ACHN (cell line): ENCODE measurements around the gene DHRS4L2.
"Not testable (repeated sequence)": the region's sequence is repeated elsewhere in the genome, so short reads cannot be mapped to it uniquely, and the experiment has no call there.

Experiments used
- DNase-seq: peaks from one replicate; pipeline ENCODE4 v3.0.0-alpha.2; 2015
- in situ Hi-C: cut with HindIII; loops from 2 replicates; pipeline ENCODE4 v1.10.0; 2017; ENCODE audit warnings: low sequenced_read_pairs, low pct_ligation_motif_present, low pct_unique_long_range_greater_than_20kb

DHRS4L2 gene

DNA sequence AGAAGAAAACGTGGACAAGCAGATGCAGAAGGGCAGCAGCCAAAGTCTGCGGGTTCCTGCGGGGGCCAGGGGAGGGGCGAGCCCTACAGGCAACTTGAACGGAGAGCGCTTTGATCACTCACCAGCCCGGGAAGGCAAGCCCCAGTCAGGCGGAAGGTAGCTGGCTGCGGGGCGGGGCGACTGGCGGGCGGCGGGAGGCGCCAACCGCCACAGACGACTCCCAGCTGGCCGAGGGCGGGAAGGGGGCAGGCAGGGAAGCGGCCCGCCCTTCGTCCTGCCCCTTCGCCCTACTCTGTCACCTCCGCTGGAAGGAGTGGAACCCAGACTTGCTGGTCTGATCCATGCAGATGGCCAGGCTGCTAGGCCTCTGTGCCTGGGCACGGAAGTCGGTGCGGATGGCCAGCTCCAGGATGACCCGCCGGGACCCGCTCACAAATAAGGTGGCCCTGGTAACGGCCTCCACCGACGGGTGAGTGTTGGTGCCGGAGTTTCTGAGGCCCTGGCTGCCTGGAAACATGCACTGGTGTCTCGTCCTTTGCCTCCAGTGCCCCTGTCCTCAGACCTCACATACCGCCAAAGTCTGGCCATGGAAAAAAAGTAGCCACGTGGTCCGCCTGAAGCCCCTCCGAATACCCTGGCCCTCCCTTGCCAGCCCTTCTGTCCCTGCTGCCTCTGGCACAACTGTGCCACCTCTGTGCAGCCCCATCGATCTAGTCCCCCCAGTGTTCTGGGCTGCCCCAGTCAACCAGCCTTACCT, at the start of gene DHRS4L2:
Gene DHRS4L2 (plus strand): TSS at position 323 of the 757 bp plus-strand sequence. CDS start 19 bp downstream, at position 342.
- peak; percentile 73 for DNase-seq
- in situ Hi-C loops, result not testable (repeated sequence)

DNA sequence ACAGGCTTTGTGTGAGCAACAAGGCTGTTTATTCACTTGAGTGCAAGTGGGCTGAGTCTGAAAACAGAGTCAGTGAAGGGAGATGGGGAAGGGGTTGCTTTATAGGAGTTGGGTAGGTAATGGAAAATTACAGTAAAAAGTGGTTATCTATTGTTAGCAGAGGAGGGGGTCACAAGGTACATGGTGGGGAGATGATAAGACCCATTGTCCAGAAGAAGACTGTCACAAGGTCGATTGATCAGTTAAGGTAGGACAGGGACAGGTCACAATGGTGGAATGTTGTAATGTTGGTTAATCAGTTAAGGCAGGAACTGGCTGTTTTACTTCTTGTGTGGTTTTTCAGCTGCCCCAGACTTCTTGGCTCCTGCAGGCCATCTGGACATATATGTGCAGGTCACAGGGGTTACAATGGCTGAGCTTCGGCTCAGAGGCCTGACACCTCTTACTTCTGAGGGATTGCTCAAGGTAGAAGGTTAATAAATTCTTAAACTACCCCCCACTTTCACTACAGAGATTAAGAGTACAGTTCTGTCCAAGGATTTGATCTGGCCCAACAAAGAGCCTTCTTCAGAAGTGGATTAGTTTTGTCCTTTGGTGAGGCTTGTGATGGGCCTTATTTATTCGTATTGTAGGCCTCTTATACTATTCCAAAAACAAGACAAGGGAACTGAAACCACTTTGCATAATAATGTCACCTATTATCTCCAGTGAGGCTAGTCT, 49.0 kb upstream of the DHRS4L2 start:
- DNase-seq, result no peak
- in situ Hi-C loops, result no loop called here

DNA sequence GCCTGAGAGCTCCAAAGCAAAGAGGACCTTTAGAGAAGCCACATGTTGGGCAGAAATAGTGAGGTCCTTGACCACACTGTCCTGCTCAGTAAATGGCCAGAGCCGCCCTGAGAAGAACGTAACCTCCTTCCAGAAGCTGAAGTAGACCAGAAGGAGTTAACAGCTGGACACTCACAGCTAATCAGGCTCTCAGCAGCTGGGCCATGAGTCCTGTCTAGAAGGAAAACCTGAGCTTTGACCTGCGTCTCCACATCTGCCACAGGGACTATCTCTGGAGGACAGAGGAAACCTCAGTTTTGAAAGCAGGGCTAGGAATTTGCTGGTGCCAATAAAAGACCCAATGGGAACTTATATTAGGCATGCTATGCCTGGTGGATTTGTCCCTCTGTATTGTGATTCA, 47.5 kb upstream of the DHRS4L2 start:
- no peak for DNase-seq
- in situ Hi-C loops, result no loop called here

DNA sequence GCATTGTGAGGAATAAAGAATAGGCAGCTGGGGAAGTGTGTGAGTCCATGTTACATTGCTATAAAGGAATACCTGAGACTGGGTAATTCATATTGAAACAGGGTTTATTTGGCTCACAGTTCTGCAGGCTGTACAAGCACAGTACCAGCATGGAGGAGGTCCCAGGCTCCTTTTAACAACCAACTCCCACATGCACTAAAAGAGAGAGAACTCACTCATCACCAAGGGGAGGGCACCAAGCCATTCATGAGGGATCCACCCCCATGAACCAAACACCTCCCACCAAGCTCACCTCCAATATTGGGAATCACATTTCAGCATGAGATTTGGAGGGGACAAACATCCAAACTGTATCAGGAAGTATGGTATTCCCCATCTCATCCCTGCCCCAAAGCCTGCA, 47.1 kb upstream of the DHRS4L2 start:
- DNase-seq, result no peak

DNA sequence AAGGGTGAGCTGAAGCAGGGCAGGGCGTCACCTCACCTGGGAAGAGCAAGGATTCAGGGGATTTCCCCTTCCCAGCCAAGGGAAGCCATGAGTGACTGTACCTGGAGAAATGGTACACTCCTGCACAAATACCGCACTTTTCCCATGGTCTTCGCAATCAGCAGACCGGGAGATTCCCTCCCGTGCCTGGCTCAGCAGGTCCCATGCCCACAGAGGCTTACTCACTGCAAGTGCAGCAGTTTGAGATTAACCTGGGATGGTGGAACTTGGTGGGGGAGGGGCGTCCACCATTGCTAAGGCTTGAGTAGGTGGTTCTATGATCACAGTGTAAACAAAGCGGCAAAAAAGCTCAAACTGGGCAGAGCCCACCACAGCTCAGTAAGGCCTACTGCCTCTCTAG, 46.1 kb upstream of the DHRS4L2 start:
- in situ Hi-C loops, result no loop called here
- peak; percentile 7 for DNase-seq

More for the DNA sequence above, 47.1 kb upstream of the DHRS4L2 start:
- in situ Hi-C loops, result no loop called here

DNA sequence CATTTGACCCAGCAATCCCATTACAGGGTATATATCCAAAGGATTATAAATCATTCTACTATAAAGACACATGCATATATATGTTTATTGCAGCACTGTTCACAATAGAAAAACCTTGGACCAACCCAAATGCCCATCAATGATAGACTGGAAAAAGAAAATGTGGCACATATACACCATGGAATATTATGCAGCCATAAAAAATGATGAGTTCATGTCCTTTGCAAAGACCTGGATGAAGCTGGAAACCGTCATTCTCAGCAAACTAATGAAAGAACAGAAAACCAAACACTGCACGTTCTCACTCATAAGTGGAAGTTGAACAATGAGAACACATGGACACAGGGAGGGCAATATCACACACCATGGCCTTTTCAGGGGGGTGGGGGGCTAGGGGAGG, 39.7 kb upstream of the DHRS4L2 start:
- in situ Hi-C loops, DNase-seq: not testable (repeated sequence)

DNA sequence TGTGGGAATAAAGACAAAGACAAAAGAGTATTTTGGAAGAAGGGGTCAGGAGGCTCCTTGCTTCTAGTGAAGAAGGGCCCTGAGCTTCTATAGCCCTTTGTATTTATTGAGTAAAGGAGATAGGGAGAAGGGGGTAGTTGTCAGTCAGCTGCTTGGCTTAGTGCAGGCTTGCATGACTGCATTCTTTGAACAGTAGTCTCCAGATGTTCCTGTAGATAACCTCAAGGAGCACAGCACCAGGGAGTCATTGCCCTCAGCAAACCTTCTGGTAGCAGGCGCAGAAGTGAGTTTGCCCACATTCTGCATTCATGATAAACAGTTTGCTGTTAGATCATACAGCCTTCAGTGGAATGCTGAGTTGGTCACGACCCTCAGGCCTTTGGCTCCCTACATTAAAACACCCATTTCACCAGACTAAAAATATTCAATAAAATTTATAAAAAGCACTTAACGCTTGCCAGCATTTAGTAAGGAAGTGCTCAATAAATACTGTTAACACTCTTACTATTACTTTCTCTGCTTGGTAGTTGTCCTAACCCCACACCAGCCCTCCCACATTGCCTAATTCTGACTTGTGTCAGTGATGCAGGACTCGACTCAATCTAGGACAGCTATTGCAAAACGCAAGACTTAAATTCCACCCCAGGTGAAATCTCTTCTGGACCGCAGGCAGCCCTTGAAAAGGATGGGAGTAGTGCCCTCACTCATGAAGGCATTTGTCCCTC, 38.2 kb upstream of the DHRS4L2 start:
- in situ Hi-C loops, result no loop called here
- no peak for DNase-seq

DNA sequence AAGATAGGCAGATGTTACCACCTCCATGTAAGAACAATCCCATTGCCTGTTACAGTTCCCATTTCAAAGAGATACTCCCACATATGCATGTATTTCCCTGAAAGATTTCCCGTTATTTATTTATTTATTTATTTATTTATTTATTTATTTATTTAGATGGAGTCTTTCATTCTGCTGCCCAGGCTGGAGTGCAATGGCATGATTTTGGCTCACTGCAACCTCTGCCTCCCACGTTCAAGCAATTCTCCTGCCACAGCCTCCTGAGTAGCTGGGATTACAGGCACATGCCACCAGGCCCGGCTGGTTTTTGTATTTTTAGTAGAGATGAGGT, 37.6 kb upstream of the DHRS4L2 start:
- in situ Hi-C loops, DNase-seq: not testable (repeated sequence)

DNA sequence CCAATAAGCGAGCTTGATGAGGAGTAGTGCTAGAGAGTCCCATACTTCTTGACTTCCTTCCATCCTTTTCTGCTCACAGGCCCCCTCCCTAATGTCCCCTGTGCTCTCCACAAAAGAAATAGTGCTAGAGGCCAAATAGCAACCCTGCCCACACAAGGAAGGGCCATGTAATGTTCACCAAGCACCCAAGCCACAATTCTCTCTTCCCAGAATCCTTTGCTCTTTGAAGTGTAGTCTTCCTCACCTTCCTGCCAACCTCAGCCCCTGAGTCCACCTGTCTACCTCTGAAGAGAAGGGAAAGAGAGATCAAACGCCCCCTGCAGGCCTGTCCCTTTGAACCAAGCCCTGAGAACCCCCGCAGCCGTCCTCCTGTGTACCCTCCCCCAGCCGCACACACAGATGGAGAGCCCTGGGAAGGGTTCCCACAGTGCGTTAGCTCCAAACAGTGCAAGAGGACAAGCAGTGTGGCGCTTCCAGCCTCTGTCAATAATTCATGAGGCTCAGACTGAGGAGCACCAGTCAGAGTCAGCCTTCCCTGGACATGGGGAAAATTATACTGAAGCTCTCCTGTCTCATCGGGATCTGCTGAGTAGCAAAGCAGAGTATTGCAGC, 37.0 kb upstream of the DHRS4L2 start:
- in situ Hi-C loops, result no loop called here
- DNase-seq, result peak; percentile 12

DNA sequence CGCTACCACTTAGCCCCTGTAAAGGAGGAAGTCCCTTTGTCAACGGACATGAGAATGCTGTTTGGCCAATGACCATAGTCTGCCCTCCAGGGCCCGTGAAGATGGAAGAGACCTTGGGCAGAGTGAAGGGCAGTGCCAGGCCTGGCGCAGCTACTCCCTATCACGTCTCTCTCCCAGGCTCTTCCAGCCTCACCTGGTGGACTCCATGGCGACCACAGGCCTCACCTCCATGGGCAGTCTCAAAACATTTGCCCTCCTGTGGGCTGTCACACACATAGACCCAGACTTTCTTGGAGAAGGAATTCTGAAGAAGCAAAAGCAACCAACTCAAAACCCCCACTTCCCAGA, 35.6 kb upstream of the DHRS4L2 start:
- DNase-seq, in situ Hi-C loops: not testable (repeated sequence)

DNA sequence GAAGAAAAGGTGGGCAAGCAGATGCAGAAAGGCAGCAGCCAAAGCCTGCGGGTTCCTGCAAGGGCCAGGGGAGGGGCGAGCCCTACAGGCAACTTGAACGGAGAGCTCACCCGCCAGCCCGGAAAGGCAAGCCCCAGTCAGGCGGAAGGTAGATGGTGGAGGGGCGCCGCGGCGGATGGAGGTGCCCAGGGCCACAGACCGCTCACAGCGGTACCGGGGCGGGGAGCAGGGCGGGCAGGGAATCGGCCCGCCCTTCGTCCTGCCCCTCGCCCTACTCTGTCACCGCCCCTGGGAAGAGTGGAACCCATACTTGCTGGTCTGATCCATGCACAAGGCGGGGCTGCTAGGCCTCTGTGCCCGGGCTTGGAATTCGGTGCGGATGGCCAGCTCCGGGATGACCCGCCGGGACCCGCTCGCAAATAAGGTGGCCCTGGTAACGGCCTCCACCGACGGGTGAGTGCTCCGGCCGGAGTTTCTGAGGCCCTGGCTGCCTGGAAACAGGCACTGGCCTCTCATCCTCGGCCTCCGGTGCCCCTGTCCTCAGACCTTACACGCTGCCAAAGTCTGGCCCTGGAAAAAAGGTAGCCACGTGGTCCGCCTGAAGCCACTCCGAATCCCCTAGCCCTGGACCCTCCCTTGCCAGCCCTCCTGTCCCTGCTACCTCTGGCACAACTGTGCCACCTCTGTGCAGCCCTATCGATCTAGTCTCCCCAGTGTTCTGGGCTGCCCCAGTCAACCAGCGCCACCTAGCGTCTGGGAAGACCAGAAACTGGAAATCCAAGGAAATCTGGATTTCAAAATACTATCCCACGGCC, 35.1 kb upstream of the DHRS4L2 start, which contains the start of gene DHRS4:
Gene DHRS4 (plus strand): TSS at position 307 of the 815 bp plus-strand sequence. CDS start 19 bp downstream, at position 326.
- in situ Hi-C loops, result no loop called here
- DNase-seq, result peak; percentile 82

DNA sequence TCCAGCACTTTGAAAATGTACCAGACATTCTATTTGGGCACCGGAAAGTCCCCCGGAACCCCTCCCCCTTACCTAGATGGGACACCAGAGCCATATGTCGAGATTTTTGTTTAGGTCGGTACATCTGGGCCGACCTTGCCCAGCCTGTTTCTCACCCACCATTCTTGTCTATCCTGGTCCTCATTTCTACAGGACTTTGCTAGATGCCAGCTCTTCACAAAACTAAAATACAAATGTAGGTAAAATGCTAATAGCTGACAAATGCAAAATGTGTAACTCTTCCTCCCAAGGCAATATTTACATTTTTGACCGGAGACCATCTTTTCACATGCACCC, 34.5 kb upstream of the DHRS4L2 start:
- in situ Hi-C loops, result not testable (repeated sequence)

DNA sequence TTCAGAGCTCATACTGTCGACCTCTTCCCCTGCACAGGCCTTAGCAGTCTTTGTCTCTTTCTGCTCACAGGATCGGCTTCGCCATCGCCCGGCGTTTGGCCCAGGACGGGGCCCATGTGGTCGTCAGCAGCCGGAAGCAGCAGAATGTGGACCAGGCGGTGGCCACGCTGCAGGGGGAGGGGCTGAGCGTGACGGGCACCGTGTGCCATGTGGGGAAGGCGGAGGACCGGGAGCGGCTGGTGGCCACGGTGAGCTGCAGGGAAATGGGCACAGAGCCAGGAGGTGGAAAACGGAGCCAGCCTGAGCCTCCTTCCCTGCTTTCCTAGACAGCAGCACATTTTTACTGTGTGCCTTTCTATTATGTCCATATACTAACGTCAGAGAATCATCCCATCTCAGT, 33.8 kb upstream of the DHRS4L2 start:
- in situ Hi-C loops, DNase-seq: not testable (repeated sequence)

More for the DNA sequence above, 34.5 kb upstream of the DHRS4L2 start:
- DNase-seq, result not testable (repeated sequence)

DNA sequence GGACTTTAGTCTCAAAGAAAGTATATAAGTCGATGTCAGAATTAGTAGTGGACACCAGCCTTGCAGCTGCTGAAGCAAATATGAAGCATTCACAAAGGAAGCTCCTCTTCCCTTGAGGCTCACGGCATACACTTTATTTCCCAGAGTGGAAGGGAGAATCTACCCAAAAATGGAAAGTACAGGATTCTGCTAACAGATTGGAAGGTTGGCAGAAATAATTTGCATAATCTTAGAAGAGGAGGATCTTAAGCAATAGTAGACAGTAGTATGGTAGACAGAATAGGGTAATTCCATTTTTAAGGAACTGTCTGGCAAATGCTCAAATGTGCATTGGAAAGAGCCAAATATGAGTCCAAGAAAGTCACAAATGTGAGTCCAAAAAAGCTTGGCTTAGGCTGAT, 32.9 kb upstream of the DHRS4L2 start:
- DNase-seq, in situ Hi-C loops: not testable (repeated sequence)

DNA sequence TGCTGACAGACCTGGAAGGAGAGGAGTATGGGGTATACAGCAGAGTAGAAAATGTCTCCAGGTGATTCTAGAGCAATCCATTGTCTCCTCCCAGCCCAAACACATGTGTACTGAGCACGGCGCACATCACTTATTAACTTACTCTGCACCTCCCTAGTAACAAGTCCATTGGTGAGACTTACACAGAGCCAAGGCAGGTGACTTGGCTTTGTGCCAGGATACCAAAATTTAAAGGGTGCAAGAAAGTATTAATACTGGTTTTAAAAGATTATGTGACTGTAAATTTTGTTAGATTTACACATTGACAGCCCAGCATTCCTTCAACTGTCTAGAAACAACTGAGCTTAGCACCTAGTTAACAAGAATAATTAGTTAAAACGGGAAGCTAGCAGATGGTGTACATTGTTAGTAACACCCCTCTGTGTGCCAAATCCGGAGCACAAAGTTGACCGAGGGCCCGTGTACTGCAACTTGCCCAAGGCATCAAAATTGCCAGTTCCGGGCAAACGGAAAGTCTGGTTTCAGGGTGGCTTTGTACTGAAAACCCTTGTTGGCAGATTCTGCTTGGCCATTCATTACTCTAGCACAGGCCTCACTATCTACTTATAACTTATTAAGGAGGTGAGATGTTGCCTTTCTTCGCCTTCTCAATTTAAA, 30.7 kb upstream of the DHRS4L2 start:
- DNase-seq, in situ Hi-C loops: not testable (repeated sequence)

DNA sequence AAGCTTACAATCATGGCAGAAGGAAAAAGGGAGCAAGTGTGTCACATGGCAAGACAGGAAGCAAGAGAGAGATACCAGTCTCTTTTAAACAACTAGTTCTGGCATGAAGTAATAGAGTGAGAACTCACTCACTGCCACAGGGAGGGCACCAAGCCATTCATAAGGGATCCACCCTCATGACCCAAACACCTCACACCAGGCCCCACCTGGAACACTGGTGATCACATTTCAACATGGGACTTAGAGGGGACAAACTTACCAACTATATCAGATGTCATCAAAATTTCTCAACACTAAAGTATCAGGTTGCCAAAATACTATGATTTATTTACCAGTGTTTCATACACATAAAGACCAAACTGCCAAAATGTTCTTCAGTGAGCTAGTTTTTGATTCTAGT, 27.8 kb upstream of the DHRS4L2 start:
- in situ Hi-C loops, DNase-seq: not testable (repeated sequence)

DNA sequence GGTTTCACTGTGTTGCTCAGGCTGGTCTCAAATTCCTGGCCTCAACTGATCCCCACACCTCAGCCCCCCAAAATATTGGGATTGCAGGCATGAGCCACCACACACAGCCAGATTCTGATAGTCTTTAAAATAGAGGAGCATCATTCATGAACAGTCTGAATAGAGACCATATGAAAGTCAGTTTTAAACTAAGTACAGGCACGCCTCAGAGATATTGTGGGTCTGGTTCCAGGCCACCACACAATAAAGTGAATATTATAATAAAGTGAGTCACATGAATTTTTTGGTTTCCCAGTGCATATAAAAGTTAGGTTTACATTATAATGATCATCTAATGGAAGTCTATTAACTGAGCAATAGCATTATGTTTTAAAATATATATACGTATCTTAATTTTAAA, 27.0 kb upstream of the DHRS4L2 start:
- DNase-seq, in situ Hi-C loops: not testable (repeated sequence)

DNA sequence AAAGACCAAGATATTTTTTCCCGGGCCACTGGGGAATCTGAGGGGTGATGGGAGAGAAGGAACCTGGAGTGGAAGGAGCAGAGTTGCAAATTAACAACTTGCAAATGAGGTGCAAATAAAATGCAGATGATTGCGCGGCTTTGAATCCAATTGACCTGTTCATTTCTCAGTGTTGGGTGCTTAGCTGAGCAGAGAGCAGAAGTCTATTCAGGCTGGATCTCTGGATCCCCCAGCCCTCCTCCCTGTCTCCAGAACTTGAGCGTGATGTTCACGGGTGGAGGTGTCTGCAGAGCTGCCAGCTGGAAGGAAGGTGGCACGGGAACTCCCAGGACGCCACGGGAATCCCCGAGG, 19.6 kb upstream of the DHRS4L2 start:
- DNase-seq, in situ Hi-C loops: not testable (repeated sequence)
